BLaER1 treated with 17β-estradiol and CSF1 and Interleukin-3, amounts not matched to agents 10 nM and 100 nM (cell line): ENCODE data around the gene PARP1.
"Not testable (repeated sequence)": the region's sequence is repeated elsewhere in the genome, so short reads cannot be mapped to it uniquely, and the experiment has no call there.

ENCODE experiments used
- H3K27ac ChIP-seq, 11 experiments: shearing (Covaris generic); formaldehyde crosslinking; 2 replicates each; pipeline ENCODE4 v1.8.1; 2022
- H3K27me3 ChIP-seq, 11 experiments: shearing (Covaris generic); formaldehyde crosslinking; 2 replicates each; pipeline ENCODE4 v1.8.1; 2022
- H3K36me3 ChIP-seq, 11 experiments: shearing (Covaris generic); formaldehyde crosslinking; 2 replicates each; pipeline ENCODE4 v1.8.1; 2022
- H3K4me1 ChIP-seq, 10 experiments: shearing (Covaris generic); formaldehyde crosslinking; 2 replicates each; pipeline ENCODE4 v1.8.1; 2022
- H3K4me2 ChIP-seq, 11 experiments: shearing (Covaris generic); formaldehyde crosslinking; 2 replicates each; pipeline ENCODE4 v1.8.1; 2022
- H3K4me3 ChIP-seq, 10 experiments: shearing (Covaris generic); formaldehyde crosslinking; 2 replicates each; pipeline ENCODE4 v1.8.1; 2022
- H3K9ac ChIP-seq, 11 experiments: shearing (Covaris generic); formaldehyde crosslinking; 2 replicates each; pipeline ENCODE4 v1.8.1; 2022
- H3K9me3 ChIP-seq, 11 experiments: shearing (Covaris generic); formaldehyde crosslinking; replicated peaks in 1 of 11; 2 replicates each; pipeline ENCODE4 v1.8.1; 2022
- H4K20me1 ChIP-seq, 11 experiments: shearing (Covaris generic); formaldehyde crosslinking; 2 replicates each; pipeline ENCODE4 v1.8.1; 2022
- Cebpa-rat ChIP-seq, 11 experiments: shearing (Covaris generic); IDR thresholded peaks; 2 replicates each; pipeline ENCODE4 v1.8.1; 2022

Gene PARP1

DNA sequence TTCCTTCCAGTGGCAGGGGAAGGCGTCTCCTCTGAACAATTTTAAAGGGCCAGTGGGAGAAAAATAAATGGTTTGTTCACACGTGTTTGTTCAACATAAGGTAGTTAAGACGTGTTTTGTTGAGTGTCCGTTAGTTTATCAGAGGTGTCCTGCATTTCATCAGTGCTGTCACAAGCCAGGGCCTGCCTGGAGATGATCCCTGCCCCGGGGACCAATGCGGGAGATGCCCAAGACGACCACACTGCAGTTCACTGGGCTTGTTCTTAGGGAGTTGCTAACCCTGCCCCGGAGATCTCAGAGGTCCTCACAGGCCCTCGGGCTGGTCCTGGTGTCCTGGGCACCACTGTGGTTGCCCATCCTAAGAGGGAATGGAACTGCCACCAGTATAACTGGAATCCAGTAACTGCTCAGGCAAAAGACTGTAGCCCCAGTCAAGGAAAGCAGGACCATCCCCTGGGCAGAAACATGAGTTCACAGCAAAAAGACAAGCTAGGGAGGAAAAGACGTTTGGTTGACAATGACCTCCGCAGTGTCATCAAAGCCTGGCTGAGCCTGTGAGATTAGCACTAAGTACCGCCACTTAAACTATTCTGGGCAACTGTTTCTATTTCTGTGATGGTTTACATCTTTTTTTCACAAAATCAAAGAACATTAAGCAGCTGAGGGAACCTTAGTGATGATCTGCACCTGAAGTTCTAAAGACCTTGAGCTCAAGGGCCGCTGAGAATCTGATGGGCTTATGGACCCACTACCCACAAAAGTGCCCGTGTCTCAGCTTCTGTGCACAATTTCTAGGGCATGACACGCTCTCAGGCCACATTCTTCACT lies 54.0 kb downstream of the PARP1 start:
- H3K27ac ChIP-seq: peak overlapping the region in 5 of 11 experiments; percentile 9 to 67 (median 25); a peak in 8 of 22 replicates
- H3K27me3 ChIP-seq: no peaks in the 10 kb centered on the region
- peak overlapping the region in 4 of 11 experiments; percentile 19 to 31 (median 23); a peak in 2 of 22 replicates for H3K9ac ChIP-seq
- H3K4me3 ChIP-seq: no peak overlapping the region
- peaks cover 0 to 17% (median 3%) of the 10 kb centered on the region in 11 experiments; a peak in 5 of 22 replicates for H4K20me1 ChIP-seq
- H3K4me1 ChIP-seq: peaks cover 84 to 98% (median 93%) of the 10 kb centered on the region in 10 experiments
- H3K36me3 ChIP-seq: peaks cover 13 to 41% (median 24%) of the 10 kb centered on the region in 11 experiments
- peak overlapping the region; percentile 20 to 92 (median 80) for H3K4me2 ChIP-seq
- no peaks in the 10 kb centered on the region for H3K9me3 ChIP-seq
- TF ChIP-seq Cebpa-rat (IDR thresholded peaks at IDR 0.05): no peak

DNA sequence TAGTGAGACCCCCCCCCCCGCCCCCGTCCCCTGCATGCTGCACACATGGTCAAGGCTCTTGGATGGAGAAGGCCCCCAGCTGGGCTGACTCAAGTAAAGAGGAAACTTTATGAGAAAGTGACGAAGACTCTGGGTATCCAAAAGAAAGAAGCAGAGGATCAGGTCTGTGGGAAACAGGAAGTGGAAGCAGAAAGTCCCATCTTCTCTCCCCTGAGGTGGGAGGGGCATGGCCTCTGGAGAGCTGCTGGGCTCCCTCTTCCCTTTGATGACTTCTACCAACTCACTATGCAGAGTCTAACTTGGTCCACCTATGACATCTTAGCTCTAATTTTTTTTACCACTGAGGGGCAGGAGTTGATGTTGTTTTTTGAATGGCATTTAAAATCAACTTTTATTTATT lies 56.2 kb downstream of the PARP1 start:
- TF ChIP-seq Cebpa-rat (IDR thresholded peaks at IDR 0.05): no peak
- no peak overlapping the region for H3K4me3 ChIP-seq
- H3K36me3 ChIP-seq: peaks cover 0 to 19% (median 2%) of the 10 kb centered on the region in 11 experiments; a peak in 5 of 22 replicates
- H3K4me2 ChIP-seq: peak overlapping the region in 10 of 11 experiments; percentile 2 to 92 (median 40); a peak in 16 of 22 replicates
- peaks cover 0 to 8% (median 0%) of the 10 kb centered on the region in 11 experiments; a peak in 3 of 22 replicates for H4K20me1 ChIP-seq
- H3K9ac ChIP-seq: no peak overlapping the region
- no peak overlapping the region for H3K27ac ChIP-seq
- H3K4me1 ChIP-seq: peaks cover 73 to 84% (median 79%) of the 10 kb centered on the region in 10 experiments
- H3K27me3 ChIP-seq: no peaks in the 10 kb centered on the region
- no peaks in the 10 kb centered on the region for H3K9me3 ChIP-seq

DNA sequence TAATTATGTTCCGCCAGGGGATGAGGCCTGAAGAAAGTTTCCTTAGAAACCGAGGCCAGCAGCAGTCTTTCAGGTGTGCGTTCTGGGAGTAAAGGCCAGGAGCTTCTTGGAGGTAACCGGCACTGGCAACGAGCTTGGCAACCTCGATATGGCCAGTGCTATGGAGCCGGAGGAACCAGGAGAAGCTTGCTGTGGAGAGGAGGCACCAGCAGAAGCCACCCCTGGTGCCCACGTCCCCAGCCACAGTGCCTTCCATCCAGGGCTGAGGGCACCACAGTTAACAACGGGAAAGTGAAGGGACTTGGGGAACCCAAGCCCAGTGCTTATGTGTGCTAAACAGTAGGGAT lies 57.4 kb downstream of the PARP1 start:
- Histone ChIP-seq H3K4me3 (peak overlapping the region in 1 of 10 experiments; percentile 27; a peak in 1 of 20 replicates), H3K36me3 (peaks cover 0 to 7% (median 0%) of the 10 kb centered on the region in 11 experiments; a peak in 3 of 22 replicates), H3K4me2 (peak overlapping the region; percentile 71 to 92 (median 81)), H3K27ac (peak overlapping the region in 10 of 11 experiments; percentile 16 to 67 (median 40); a peak in 19 of 22 replicates), H4K20me1 (no peaks in the 10 kb centered on the region; a peak in 2 of 22 replicates), H3K9ac (peak overlapping the region in 9 of 11 experiments; percentile 3 to 72 (median 51); a peak in 17 of 22 replicates), H3K4me1 (peaks cover 61 to 71% (median 67%) of the 10 kb centered on the region in 10 experiments), H3K9me3 (no peaks in the 10 kb centered on the region), H3K27me3 (no peaks in the 10 kb centered on the region)
- TF ChIP-seq Cebpa-rat (IDR thresholded peaks at IDR 0.05): no peak

DNA sequence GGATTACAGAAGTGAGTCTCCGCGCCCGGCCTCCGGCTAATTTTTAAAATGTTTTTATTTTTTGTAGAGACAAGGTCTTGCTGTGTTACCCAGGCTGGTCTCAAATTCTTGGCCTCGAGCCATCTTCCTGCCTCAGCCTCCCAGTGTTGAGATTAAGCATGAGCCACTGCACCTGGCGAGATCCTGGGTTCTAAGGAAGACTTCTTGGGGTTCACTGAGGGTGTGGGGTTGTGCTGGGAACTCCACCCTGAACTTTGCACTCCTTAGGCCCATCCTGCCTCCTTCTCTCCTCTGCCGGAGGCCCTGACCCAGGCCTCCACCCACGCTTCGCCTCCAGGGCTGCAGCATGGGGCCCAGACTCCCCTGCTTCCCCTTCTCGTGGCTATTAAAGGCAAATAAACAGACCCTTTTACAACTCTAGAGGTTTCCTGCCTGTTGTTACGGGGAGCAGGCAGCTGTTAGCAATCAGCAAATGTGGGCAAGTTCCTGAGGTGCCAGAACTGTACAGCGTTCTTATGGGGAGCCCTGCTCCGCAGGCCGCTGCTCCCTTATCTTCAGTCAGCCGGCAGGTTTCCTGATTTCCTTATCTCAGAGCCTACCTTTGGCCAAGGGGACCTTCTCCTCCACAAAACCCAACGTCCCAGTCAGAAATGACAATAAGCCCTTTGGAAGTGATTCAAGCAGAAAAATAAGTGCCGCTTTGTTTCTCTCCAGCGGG lies 57.9 kb downstream of the PARP1 start:
- Histone ChIP-seq H3K27me3 (no peaks in the 10 kb centered on the region), H3K4me1 (peaks cover 56 to 66% (median 62%) of the 10 kb centered on the region in 10 experiments), H3K4me2 (peak overlapping the region; percentile 71 to 92 (median 81)), H3K36me3 (0 out of 22 replicates have a peak, but pooled peaks cover 0 to 2% (median 0%) of the 10 kb centered on the region in 11 experiments), H3K9ac (peak overlapping the region in 9 of 11 experiments; percentile 3 to 72 (median 51); a peak in 17 of 22 replicates), H3K27ac (peak overlapping the region in 10 of 11 experiments; percentile 16 to 67 (median 40); a peak in 19 of 22 replicates), H3K9me3 (no peaks in the 10 kb centered on the region), H3K4me3 (peak overlapping the region in 1 of 10 experiments; percentile 27; a peak in 2 of 20 replicates), H4K20me1 (no peaks in the 10 kb centered on the region; a peak in 1 of 22 replicates)
- no peak for TF ChIP-seq Cebpa-rat (IDR thresholded peaks at IDR 0.05)

DNA sequence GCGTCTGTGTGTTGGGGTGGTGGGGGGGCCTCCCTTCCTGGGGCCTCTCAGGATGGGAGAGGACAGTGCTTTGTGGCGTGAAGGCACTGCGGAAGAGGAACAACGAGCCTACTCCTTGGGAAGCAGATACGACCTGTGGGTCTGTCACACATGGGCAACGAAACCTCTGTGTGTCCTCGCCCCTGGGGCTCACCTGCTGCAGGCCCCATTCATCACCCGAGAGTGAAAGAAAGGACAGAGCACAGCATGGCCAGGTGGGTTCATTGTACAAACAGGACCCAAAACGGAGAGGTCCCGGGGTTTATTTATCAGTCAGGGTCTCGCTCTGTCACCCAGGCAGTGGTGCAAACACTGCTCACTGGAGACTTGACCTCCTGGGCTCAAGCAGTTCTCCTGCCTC lies 58.8 kb downstream of the PARP1 start:
- no peak overlapping the region for H3K4me3 ChIP-seq
- no peaks in the 10 kb centered on the region for H3K36me3 ChIP-seq
- peak overlapping the region in 1 of 11 experiments; percentile 0; a peak in 1 of 22 replicates for H3K9ac ChIP-seq
- TF ChIP-seq Cebpa-rat (IDR thresholded peaks at IDR 0.05): no peak
- H3K27me3 ChIP-seq: no peaks in the 10 kb centered on the region
- 0 out of 22 replicates have a peak, but pooled peaks cover 0 to 4% (median 0%) of the 10 kb centered on the region in 11 experiments for H3K9me3 ChIP-seq
- peaks cover 47 to 57% (median 53%) of the 10 kb centered on the region in 10 experiments for H3K4me1 ChIP-seq
- H4K20me1 ChIP-seq: no peaks in the 10 kb centered on the region; a peak in 1 of 22 replicates
- no peak overlapping the region; a peak in 1 of 22 replicates for H3K27ac ChIP-seq
- H3K4me2 ChIP-seq: peak overlapping the region; percentile 71 to 92 (median 81)

DNA sequence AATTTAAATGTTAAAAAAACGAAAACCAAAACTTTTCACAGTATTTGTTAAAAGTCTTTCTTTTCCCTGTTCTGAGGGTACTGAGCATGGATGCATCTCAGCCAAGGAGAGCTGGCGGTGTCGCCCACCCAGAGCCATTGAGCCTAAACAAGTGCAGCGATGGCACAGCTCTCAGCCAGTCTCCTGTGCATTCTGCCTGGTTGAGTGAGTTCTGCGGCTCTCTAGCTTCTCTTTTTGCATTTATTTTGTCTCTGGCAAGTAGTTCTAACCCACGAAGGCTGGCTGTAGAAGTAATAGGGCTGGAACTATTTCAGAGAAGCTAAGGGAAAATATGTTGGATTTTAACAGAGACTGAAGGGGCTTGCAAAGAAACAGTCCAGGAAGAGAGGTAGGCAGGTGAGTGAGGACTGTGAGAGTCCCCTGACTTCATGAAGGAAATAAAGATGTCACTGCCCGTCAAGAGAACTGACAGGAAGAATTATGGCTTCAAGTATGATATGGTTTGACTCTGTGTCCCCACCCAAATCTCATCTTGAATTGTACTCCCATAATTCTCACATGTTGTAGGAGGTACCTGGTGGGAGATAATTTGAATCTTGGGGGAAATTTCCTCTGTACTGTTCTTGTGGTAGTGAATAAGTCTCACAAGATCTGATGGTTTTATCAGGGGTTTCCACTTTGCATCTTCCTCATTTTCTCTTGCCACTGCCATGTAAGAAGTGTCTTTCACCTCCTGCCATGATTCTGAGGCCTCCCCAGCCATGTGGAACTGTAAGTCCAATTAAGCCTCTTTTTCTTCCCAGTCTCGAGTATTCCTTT lies 63.2 kb downstream of the PARP1 start:
- Histone ChIP-seq H3K27ac (no peak overlapping the region), H3K4me3 (no peak overlapping the region), H3K27me3 (no peaks in the 10 kb centered on the region), H3K9me3 (peaks cover 29 to 43% (median 34%) of the 10 kb centered on the region in 11 experiments), H3K36me3 (no peaks in the 10 kb centered on the region), H3K4me1 (peaks cover 11 to 14% (median 12%) of the 10 kb centered on the region in 10 experiments), H4K20me1 (no peaks in the 10 kb centered on the region), H3K9ac (no peak overlapping the region), H3K4me2 (no peak overlapping the region)
- no peak for TF ChIP-seq Cebpa-rat (IDR thresholded peaks at IDR 0.05)

DNA sequence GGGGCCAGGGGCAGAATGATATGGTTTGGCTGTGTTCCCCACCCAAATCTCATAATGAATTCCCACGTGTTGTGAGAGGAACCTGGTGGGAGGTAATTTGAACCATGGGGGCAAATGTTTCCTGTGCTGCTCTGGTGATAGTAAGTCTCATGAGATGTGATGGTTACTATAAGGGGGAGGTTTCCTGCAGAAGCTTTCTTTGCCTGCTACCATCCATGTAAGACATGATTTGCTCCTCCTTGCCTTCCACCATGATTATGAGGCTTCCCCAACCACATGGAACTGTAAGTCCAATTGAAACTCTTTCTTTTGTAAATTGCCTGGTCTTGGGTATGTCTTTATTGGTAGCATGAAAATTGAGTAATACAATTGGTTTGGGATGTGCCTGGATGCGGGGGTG lies 65.2 kb downstream of the PARP1 start:
- Histone ChIP-seq H3K9ac (no peak overlapping the region), H3K4me2 (no peak overlapping the region)

DNA sequence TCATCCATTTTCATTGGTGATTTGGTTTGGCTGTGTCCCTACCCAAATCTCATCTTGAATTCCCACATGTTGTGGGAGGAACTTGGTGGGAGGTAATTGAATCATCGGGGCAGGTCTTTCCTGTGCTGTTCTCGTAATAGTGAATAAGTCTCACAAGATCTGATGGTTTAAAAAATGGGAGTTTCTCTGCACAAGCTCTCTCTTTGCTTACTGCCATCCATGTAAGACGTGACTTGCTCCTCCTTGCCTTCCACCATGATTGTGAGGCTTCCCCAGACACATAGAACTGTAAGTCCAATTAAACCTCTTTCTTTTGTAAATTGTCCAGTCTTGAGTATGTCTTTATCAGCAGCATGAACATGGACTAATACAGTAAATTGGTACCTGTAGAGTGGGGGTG lies 67.8 kb downstream of the PARP1 start:
- H3K4me1 ChIP-seq, H3K36me3 ChIP-seq, H3K9ac ChIP-seq, H3K4me2 ChIP-seq, H3K4me3 ChIP-seq, H4K20me1 ChIP-seq, H3K27me3 ChIP-seq, H3K27ac ChIP-seq: not testable (repeated sequence)
- peaks cover 30 to 46% (median 37%) of the 10 kb centered on the region in 11 experiments for H3K9me3 ChIP-seq

More for the DNA sequence above, 65.2 kb downstream of the PARP1 start:
- Histone ChIP-seq H3K36me3 (no peaks in the 10 kb centered on the region), H3K27ac (no peak overlapping the region), H3K27me3 (no peaks in the 10 kb centered on the region), H3K4me3 (no peak overlapping the region; a peak in 1 of 20 replicates), H4K20me1 (no peaks in the 10 kb centered on the region), H3K9me3 (peaks cover 30 to 46% (median 37%) of the 10 kb centered on the region in 11 experiments), H3K4me1 (no peaks in the 10 kb centered on the region)
- no peak for TF ChIP-seq Cebpa-rat (IDR thresholded peaks at IDR 0.05)
